Stomach (tissue), 9 donors: ENCODE results near the gene CCDC13. TPM values are rescaled to one million over a fixed set of nuclear protein-coding genes. Genes with fewer than 3 reads are reported as not detected.
A peak's percentile ranks its signal among the peaks of the same experiment; 100 is the strongest.
"Not testable (repeated sequence)": the region's sequence is repeated elsewhere in the genome, so short reads cannot be mapped to it uniquely, and the experiment has no call there.

Experiments used
- DNase-seq, 2 donors: peaks; one replicate each; pipeline versions ENCODE4 v3.0.0 to v3.0.0-alpha.2; 2013 to 2019
- H3K27ac ChIP-seq, 5 donors: fragments of 200-600 bp in 4 of 5; sonication (generic) in 4 of 5; one replicate each; pipeline ENCODE4 v1.5.1; 2013 to 2019; ENCODE audit warnings: mild to moderate bottlenecking in 1 of 5, moderate library complexity in 1 of 5
- H3K27me3 ChIP-seq, 3 donors: fragments of 200-600 bp; sonication (generic); one replicate each; pipeline ENCODE4 v1.5.1; 2017 to 2019; ENCODE audit warnings: mixed run types in 1 of 3
- H3K36me3 ChIP-seq, 4 donors: fragments of 200-600 bp; sonication (generic); 1 replicate in 3 of 4; 2 replicates in 1 of 4; pipeline ENCODE4 v1.5.1; 2016 to 2019
- H3K4me1 ChIP-seq, 4 donors: fragments of 200-600 bp; sonication (generic); one replicate each; pipeline ENCODE4 v1.5.1; 2016 to 2019
- H3K4me3 ChIP-seq, 4 donors: fragments of 200-600 bp; sonication (generic) in 3 of 4; one replicate each; pipeline ENCODE4 v1.5.1; 2016 to 2019; ENCODE audit warnings: mild to moderate bottlenecking in 1 of 4
- H3K9me3 ChIP-seq, 4 donors: fragments of 200-600 bp; sonication (generic); one replicate each; pipeline ENCODE4 v1.5.1; 2016 to 2019
- CTCF ChIP-seq, 7 experiments: fragments of 450-650 bp in 4 of 7; fragments of 200-600 bp in 3 of 7; sonication (generic) in 3 of 7; IDR thresholded peaks; one replicate each; pipeline ENCODE4 v1.5.1; 2016 to 2019; ENCODE audit warnings: antibody characterized with exemption in 7 of 7, control low read depth in 2 of 7, mild to moderate bottlenecking in 1 of 7
- EP300 ChIP-seq: sonication (generic); formaldehyde crosslinking; IDR thresholded peaks from one replicate; pipeline ENCODE4 v1.6.1; 2017; ENCODE audit warnings: antibody characterized with exemption
- POLR2A ChIP-seq, 4 donors: fragments of 450-650 bp; IDR thresholded peaks; one replicate each; pipeline ENCODE4 v1.6.1; 2016; ENCODE audit warnings: antibody characterized with exemption in 4 of 4, control low read depth in 2 of 4, mild to moderate bottlenecking in 1 of 4, moderate library complexity in 1 of 4
- POLR2AphosphoS5 ChIP-seq, 3 donors: sonication (generic); formaldehyde crosslinking; IDR thresholded peaks; one replicate each; pipeline ENCODE4 v1.6.1; 2016; ENCODE audit warnings: antibody characterized with exemption in 3 of 3
- WGBS, 5 donors: extraction: QIAGEN DNeasy Blood & Tissue Kit in 3 of 5; methylation state at CpG; one replicate each; pipeline versions ENCODE4 v1.1.5 to v1.1.7; 2013 to 2018; 5-methylcytosine and 5-hydroxymethylcytosine counted together
- intact Hi-C: fragments of 100-400 bp; cut with DNase I; formaldehyde crosslinking; loops from one replicate; pipeline ENCODE4 v1.15.1; 2023; ENCODE audit warnings: low total_unique reads
- polyA plus RNA-seq, 3 donors: library from polyadenylated mRNA; stranded (reverse); fragments of 200-250 nt; gene quantifications; one replicate each; pipeline ENCODE4 v1.2.3, GENCODE V29; 2013
- total RNA-seq, 5 donors: library from RNA; depleted of rRNA; stranded (reverse); fragments of >200 nt; gene quantifications; one replicate each; pipeline versions ENCODE4 v1.1.0 to v1.2.3, GENCODE V29; 2014 to 2016
- donor health status: healthy with polysubstance abuse.
- donor health status: Bipolar disorder and iron deficiency.
- donor health status: healthy.

The CCDC13 gene
- total and polyA plus RNA-seq, 8 donors: 0.44 to 31.7 (median 2.2) TPM; not detected in 1

GRCh38 chr3:42819351-42819965 lies 46.4 kb upstream of the CCDC13 start:
- H3K27me3 ChIP-seq: no peaks in the 10 kb centered on the region
- 25 to 39% (median 32%) methylated on average over 2 of the region's 2 CpGs for WGBS, 5 donors
- H3K27ac ChIP-seq: peak overlapping the region; percentile 21 to 63 (median 51)
- H3K4me1 ChIP-seq: peaks cover 9 to 32% (median 23%) of the 10 kb centered on the region in 4 donors
- H3K36me3 ChIP-seq: no peaks in the 10 kb centered on the region
- no peaks in the 10 kb centered on the region for H3K9me3 ChIP-seq
- H3K4me3 ChIP-seq: no peak overlapping the region
- TF ChIP-seq POLR2A (IDR thresholded peaks at IDR 0.05) (no peak), POLR2AphosphoS5 (IDR thresholded peaks at IDR 0.05) (no peak), EP300 (no peak), CTCF (IDR thresholded peaks at IDR 0.05) (no peak)
- peak; percentile 54 to 56 for DNase-seq
- intact Hi-C loops: no loop called here

- intact Hi-C loops: no loop called here
- no peaks in the 10 kb centered on the region for H3K27me3 ChIP-seq
- DNase-seq: no peak
- no peaks in the 10 kb centered on the region for H3K36me3 ChIP-seq
- H3K4me1 ChIP-seq: peaks cover 9 to 34% (median 23%) of the 10 kb centered on the region in 4 donors
- WGBS, 5 donors: 57 to 74% (median 69%) methylated on average over 2 of the region's 2 CpGs
- no peaks in the 10 kb centered on the region for H3K9me3 ChIP-seq
- H3K27ac ChIP-seq: peak overlapping the region in 3 of 5 donors; percentile 42 to 53 (median 43)
- TF ChIP-seq POLR2A (IDR thresholded peaks at IDR 0.05) (no peak), CTCF (IDR thresholded peaks at IDR 0.05) (no peak), POLR2AphosphoS5 (IDR thresholded peaks at IDR 0.05) (no peak), EP300 (no peak)
- no peak overlapping the region for H3K4me3 ChIP-seq
These were observed 42.8 kb upstream of the CCDC13 start for GRCh38 chr3:42815826-42816225.

GRCh38 chr3:42814914-42815507 lies 42.0 kb upstream of the CCDC13 start:
- Histone ChIP-seq H3K9me3 (no peaks in the 10 kb centered on the region), H3K36me3 (no peaks in the 10 kb centered on the region), H3K27me3 (no peaks in the 10 kb centered on the region), H3K27ac (peak overlapping the region in 3 of 5 donors; percentile 42 to 53 (median 43)), H3K4me1 (peaks cover 11 to 25% (median 20%) of the 10 kb centered on the region in 4 donors), H3K4me3 (no peak overlapping the region)
- DNase-seq: peak in 1 of 2 donors; percentile 34
- WGBS, 5 donors: 14 to 46% (median 20%) methylated on average over 2 of the region's 2 CpGs
- TF ChIP-seq CTCF (IDR thresholded peaks at IDR 0.05) (no peak), POLR2AphosphoS5 (IDR thresholded peaks at IDR 0.05) (peak in 1 of 3 donors; percentile 55), EP300 (no peak)
- intact Hi-C loops: no loop called here

- intact Hi-C loops: no loop called here
- H3K27me3 ChIP-seq: no peaks in the 10 kb centered on the region
- no peaks in the 10 kb centered on the region for H3K36me3 ChIP-seq
- WGBS, 5 donors: 58 to 84% (median 73%) methylated on average over 5 of the region's 5 CpGs
- TF ChIP-seq POLR2A (IDR thresholded peaks at IDR 0.05) (no peak), EP300 (no peak), CTCF (IDR thresholded peaks at IDR 0.05) (no peak), POLR2AphosphoS5 (IDR thresholded peaks at IDR 0.05) (no peak)
- no peaks in the 10 kb centered on the region for H3K9me3 ChIP-seq
- peaks cover 10 to 18% (median 14%) of the 10 kb centered on the region in 4 donors for H3K4me1 ChIP-seq
- H3K27ac ChIP-seq: peak overlapping the region in 1 of 5 donors; percentile 53
- no peak for DNase-seq
- H3K4me3 ChIP-seq: no peak overlapping the region
These were observed 41.2 kb upstream of the CCDC13 start for GRCh38 chr3:42814246-42814645.

GRCh38 chr3:42811118-42811883 lies 38.2 kb upstream of the CCDC13 start:
- WGBS, 5 donors: 62 to 72% (median 65%) methylated on average over 15 of the region's 15 CpGs
- H3K9me3 ChIP-seq, H3K4me3 ChIP-seq, intact Hi-C loops, H3K27me3 ChIP-seq, DNase-seq, H3K36me3 ChIP-seq, H3K27ac ChIP-seq: not testable (repeated sequence)
- peaks cover 10 to 18% (median 12%) of the 10 kb centered on the region in 4 donors for H3K4me1 ChIP-seq

GRCh38 chr3:42810706-42811105 lies 37.7 kb upstream of the CCDC13 start:
- H3K27me3 ChIP-seq, H3K4me3 ChIP-seq, H3K9me3 ChIP-seq, H3K36me3 ChIP-seq, intact Hi-C loops, H3K27ac ChIP-seq, DNase-seq: not testable (repeated sequence)
- peaks cover 8 to 17% (median 11%) of the 10 kb centered on the region in 4 donors for H3K4me1 ChIP-seq
- whole genome bisulfite sequencing, 5 donors: 73 to 80% (median 78%) methylated on average over 10 of the region's 10 CpGs
